HK-2 (cell line): ENCODE results near the gene DNAAF2.
"Not testable (repeated sequence)": the region's sequence is repeated elsewhere in the genome, so short reads cannot be mapped to it uniquely, and the experiment has no call there.

ENCODE experiments used
- DNase-seq: peaks from one replicate; pipeline ENCODE4 v3.0.0-alpha.2; 2018; ENCODE audit not compliant: unreplicated experiment

Gene DNAAF2

GRCh38 chr14:49584981-49585640 is 49.9 kb downstream of the DNAAF2 start:
- not testable (repeated sequence) for DNase-seq

- DNase-seq, result no peak
Observed at GRCh38 chr14:49584058-49584457, 51.0 kb downstream of the DNAAF2 start.

GRCh38 chr14:49583629-49584028 is 51.4 kb downstream of the DNAAF2 start:
- no peak for DNase-seq

- DNase-seq, result no peak
Observed at GRCh38 chr14:49582113-49582977, 52.7 kb downstream of the DNAAF2 start.

GRCh38 chr14:49581209-49582112 is 53.6 kb downstream of the DNAAF2 start:
- no peak for DNase-seq

- DNase-seq, result no peak
Observed at GRCh38 chr14:49579841-49580240, 55.2 kb downstream of the DNAAF2 start.

GRCh38 chr14:49578141-49578540 is 56.9 kb downstream of the DNAAF2 start:
- DNase-seq, result no peak
